SK-N-MC (cell line): ENCODE data around the gene MDH1B.

ENCODE experiments used
- DNase-seq: peaks from one replicate; pipeline ENCODE4 v3.0.0-alpha.2; 2011; ENCODE audit warnings: low read depth, low spot score
- H3K27ac ChIP-seq: fragments of 200-600 bp; sonication (generic); 2 replicates; pipeline ENCODE4 v1.5.1; 2016; ENCODE audit warnings: mixed run types
- H3K36me3 ChIP-seq: fragments of 200-600 bp; sonication (generic); 2 replicates; pipeline ENCODE4 v1.6.1; 2017; ENCODE audit warnings: antibody characterized with exemption, low read length, mixed read lengths; ENCODE audit not compliant: insufficient read depth
- H3K4me3 ChIP-seq: fragments of 200-600 bp; sonication (generic); 2 replicates; pipeline ENCODE4 v1.5.1; 2016
- H3K9ac ChIP-seq: fragments of 200-600 bp; sonication (generic); 2 replicates; pipeline ENCODE4 v1.8.0; 2017; ENCODE audit warnings: mixed run types, mixed read lengths; ENCODE audit not compliant: insufficient read length
- H3K9me3 ChIP-seq: fragments of 200-600 bp; sonication (generic); 2 replicates; pipeline ENCODE4 v1.6.1; 2017; ENCODE audit warnings: low read depth, mild to moderate bottlenecking, antibody characterized with exemption, low read length, moderate library complexity, mixed read lengths
- EZH2 ChIP-seq: fragments of 200-600 bp; sonication (generic); IDR thresholded peaks from one replicate; pipeline ENCODE4 v1.6.1; 2017; ENCODE audit warnings: antibody characterized with exemption
- FOXP2 ChIP-seq: optimal IDR thresholded peaks from 2 replicates; pipeline ENCODE3; 2011; ENCODE audit warnings: mild to moderate bottlenecking, moderate library complexity; ENCODE audit not compliant: insufficient read depth; ENCODE audit errors: extremely low read length, control extremely low read depth
- POLR2AphosphoS5 ChIP-seq: IDR thresholded peaks from 2 replicates; pipeline ENCODE4 v1.6.1; 2012; ENCODE audit warnings: mild to moderate bottlenecking, low read depth, low read length, borderline replicate concordance

The MDH1B gene

DNA sequence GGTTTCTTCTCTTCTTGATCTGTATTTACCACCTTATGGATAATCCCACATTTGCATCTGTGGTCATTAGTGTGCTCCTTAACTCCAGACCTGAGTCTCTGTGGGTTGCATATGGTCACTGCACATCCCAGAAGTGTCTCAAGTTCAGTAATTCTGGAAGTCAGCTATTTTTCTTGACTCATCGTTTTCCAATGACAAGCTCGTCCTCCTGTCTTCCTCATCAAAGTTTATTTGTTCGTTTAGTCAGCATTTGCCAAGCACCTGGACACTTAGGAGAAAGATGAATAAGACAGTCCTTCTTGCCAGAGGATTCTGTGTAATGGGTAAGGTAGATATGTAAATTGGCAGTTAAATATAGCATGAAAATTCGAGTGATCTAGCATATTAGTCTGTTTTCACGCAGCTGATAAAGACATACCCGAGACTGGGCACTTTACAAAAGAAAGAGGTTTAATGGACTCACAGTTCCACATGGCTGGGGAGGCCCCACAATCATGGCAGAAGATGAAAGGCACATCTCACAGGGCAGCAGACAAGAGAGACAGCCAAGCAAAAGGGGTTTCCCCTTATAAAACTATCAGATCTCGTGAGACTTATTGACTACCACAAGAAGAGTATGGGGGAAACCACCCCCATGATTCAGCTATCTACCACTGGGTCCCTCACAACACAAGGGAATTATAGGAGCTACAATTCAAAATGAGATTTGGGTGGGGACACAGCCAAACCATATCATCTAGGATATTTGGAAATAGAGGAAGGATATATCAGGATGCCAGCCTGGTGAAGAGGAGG is 19.6 kb upstream of the MDH1B start:
- no peaks in the 10 kb centered on the region for H3K9me3 ChIP-seq
- no peak overlapping the region for H3K9ac ChIP-seq
- H3K27ac ChIP-seq: no peak overlapping the region
- peaks cover 75% of the 10 kb centered on the region for H3K36me3 ChIP-seq
- no peak overlapping the region for H3K4me3 ChIP-seq
- TF ChIP-seq FOXP2 (no peak), EZH2 (no peak), POLR2AphosphoS5 (no peak)
- no peak for DNase-seq

GRCh38 chr2:206783718-206784117 is 18.6 kb upstream of the MDH1B start:
- H3K27ac ChIP-seq: no peak overlapping the region
- no peak for TF ChIP-seq FOXP2
- TF ChIP-seq EZH2: no peak
- TF ChIP-seq POLR2AphosphoS5: no peak
- H3K9me3 ChIP-seq: no peaks in the 10 kb centered on the region
- no peak for DNase-seq
- no peak overlapping the region for H3K4me3 ChIP-seq
- H3K36me3 ChIP-seq: peaks cover 75% of the 10 kb centered on the region
- no peak overlapping the region for H3K9ac ChIP-seq

DNA sequence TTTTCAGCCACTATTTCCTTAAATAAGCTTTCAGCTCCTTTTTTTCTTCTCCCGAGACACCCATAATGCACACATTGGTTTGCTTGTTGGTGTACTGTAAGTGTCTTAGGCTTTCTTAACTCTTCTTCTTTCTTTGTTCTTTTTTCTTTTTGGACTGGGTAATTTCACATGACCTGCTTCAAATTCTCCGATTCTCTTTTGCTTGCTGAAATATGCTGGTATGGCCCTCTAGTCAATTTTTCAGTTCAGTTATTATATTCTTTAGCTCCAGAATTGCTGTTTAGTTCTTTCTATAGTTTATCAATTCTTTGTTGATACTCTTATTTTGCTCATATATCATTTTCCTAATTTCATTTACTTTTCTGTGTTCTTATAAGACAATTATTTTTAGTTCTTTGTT is 15.5 kb upstream of the MDH1B start:
- H3K27ac ChIP-seq: no peak overlapping the region
- DNase-seq: no peak
- no peak for TF ChIP-seq FOXP2
- no peak for TF ChIP-seq POLR2AphosphoS5
- TF ChIP-seq EZH2: no peak
- H3K4me3 ChIP-seq: no peak overlapping the region
- peaks cover 82% of the 10 kb centered on the region for H3K36me3 ChIP-seq
- H3K9ac ChIP-seq: no peak overlapping the region
- peaks cover 8% of the 10 kb centered on the region; the same call in 1 of the 2 replicates for H3K9me3 ChIP-seq

DNA sequence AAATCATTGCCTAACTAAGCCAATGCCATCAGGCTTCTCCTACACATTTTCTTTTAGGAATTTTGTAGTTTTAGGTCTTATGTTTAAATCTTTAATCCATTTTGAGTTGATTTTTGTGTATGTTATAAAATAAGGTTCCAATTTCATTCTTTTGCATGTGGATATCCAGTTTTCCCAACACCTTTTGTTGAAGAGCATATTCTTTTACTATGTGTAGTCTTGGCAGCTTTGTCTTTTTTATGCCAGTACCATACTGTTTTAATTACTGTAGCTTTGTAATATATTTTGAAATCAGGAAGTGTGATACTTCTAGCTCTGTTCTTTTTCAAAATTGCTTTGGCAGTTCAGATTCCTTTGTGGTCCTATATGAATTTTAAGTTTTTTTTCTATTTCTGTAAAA is 11.3 kb upstream of the MDH1B start:
- DNase-seq: no peak
- Histone ChIP-seq H3K4me3 (no peak overlapping the region), H3K9ac (no peak overlapping the region), H3K9me3 (peaks cover 8% of the 10 kb centered on the region; the same call in 1 of the 2 replicates), H3K27ac (no peak overlapping the region), H3K36me3 (peaks cover 92% of the 10 kb centered on the region)
- TF ChIP-seq EZH2 (no peak), FOXP2 (no peak)

- DNase-seq: no peak
- peaks cover 89% of the 10 kb centered on the region for H3K36me3 ChIP-seq
Measured at GRCh38 chr2:206774871-206775270, 9.7 kb upstream of the MDH1B start.

DNA sequence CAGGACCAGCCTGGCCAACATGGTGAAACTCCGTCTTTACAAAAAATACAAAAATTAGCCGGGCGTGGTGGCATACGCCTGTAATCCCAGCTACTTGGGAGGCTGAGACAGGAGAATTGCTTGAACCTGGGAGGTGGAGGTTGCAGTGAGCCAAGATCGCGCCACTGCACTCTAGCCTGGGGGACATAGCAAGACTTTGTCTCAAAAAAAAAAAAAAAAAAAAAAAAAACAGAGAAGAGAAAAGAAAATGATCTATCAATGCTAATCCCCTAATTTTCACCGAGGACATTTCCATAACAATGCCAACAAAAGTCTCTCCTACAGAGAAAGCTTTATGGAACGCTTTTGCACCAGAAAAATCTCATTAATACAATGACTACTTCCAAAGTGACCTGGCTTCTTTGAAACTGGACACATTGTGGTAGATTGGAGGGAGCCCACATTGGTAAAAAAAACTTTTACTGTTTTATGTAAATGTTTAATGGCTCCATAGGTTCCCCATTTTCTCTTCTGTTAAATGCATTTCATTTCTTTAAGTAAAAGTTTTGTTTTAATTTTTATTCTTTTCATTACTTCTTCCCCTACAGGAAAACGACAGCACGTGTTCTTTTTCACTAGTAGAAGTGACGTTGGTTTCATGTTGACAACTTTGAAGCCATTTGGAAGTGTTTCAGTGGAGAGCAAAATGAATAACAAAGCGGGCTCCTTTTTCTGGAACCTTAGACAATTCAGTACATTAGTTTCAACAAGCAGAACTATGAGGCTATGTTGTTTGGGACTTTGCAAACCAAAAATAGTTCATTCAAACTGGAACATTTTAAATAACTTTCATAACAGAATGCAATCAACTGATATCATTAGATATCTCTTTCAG is 1.2 kb upstream of the MDH1B start:
- H3K36me3 ChIP-seq: peaks cover 26% of the 10 kb centered on the region
- DNase-seq: no peak
- H3K27ac ChIP-seq: no peak overlapping the region; the same call in 1 of the 2 replicates
- H3K9ac ChIP-seq: peak overlapping the region; percentile 91
- H3K4me3 ChIP-seq: peak overlapping the region; percentile 83
- no peak for TF ChIP-seq EZH2
- no peak for TF ChIP-seq POLR2AphosphoS5
- TF ChIP-seq FOXP2: no peak
- no peaks in the 10 kb centered on the region for H3K9me3 ChIP-seq

More at GRCh38 chr2:206774871-206775270, 9.7 kb upstream of the MDH1B start:
- TF ChIP-seq POLR2AphosphoS5 (no peak), EZH2 (no peak), FOXP2 (no peak)
- Histone ChIP-seq H3K27ac (no peak overlapping the region), H3K4me3 (no peak overlapping the region), H3K9me3 (peaks cover 8% of the 10 kb centered on the region; the same call in 1 of the 2 replicates), H3K9ac (no peak overlapping the region)

- H3K9ac ChIP-seq: peak overlapping the region; percentile 91
- peaks cover 18% of the 10 kb centered on the region for H3K36me3 ChIP-seq
- TF ChIP-seq EZH2: no peak
- no peak for TF ChIP-seq FOXP2
- TF ChIP-seq POLR2AphosphoS5: no peak
- no peak overlapping the region for H3K27ac ChIP-seq
- DNase-seq: no peak
- no peaks in the 10 kb centered on the region for H3K9me3 ChIP-seq
- H3K4me3 ChIP-seq: peak overlapping the region; percentile 83
Measured at GRCh38 chr2:206764673-206765241, 371 bp downstream of the MDH1B start.

DNA sequence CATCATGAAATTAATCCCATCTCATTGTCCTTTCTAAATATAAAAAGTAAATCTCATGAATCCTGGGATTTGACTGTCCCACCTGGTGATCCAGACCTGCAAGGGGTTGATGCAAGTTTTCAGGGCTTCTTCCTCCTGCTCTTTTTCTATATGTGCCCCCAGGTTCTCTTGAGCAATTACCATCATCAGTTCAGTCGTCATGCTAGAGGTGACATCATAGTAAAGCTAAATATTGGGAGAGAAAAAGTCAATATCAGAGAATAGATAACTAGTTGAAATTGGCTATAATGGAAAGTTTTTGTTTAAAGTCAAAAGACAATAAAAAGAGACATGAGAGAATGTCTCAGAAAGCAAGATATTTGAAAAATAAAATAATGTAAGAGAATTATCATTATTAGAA is 8.3 kb downstream of the MDH1B start:
- no peaks in the 10 kb centered on the region for H3K9me3 ChIP-seq
- no peak overlapping the region for H3K27ac ChIP-seq
- no peak for DNase-seq
- TF ChIP-seq POLR2AphosphoS5 (no peak), EZH2 (no peak), FOXP2 (no peak)
- H3K9ac ChIP-seq: no peak overlapping the region
- H3K36me3 ChIP-seq: no peaks in the 10 kb centered on the region
- no peak overlapping the region for H3K4me3 ChIP-seq

DNA sequence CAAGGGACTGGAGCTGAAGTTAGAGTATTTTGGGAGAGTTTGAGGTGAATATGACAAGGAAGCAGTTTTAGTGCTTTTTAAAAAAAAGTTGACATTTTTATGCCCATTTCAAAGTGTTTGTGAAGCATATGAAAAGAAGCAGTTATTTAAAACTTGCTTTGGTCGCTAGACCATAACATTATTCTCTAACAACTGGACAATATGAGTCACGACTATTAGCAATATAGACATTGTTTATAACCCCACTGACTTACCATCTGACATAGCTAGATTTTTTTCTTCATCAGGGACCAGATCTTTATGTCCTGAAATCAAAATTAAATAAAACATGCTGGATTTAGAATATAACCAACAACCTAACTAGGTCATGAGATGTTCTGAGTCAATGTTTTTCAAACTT is 24.3 kb downstream of the MDH1B start:
- DNase-seq: no peak
- Histone ChIP-seq H3K9me3 (no peaks in the 10 kb centered on the region), H3K36me3 (no peaks in the 10 kb centered on the region), H3K9ac (no peak overlapping the region), H3K4me3 (no peak overlapping the region), H3K27ac (no peak overlapping the region)
- no peak for TF ChIP-seq EZH2
- TF ChIP-seq FOXP2: no peak
- TF ChIP-seq POLR2AphosphoS5: no peak
